ENCODE measurements around the gene LMAN1. TPM values are rescaled to one million over a fixed set of nuclear protein-coding genes. Genes with fewer than 3 reads are reported as not detected.

LMAN1 gene
- polyA plus RNA-seq, 6 donors from 2014 or later: 24.3 to 35.2 (median 27.6) TPM

GRCh38 chr18:59381949-59382348 lies 22.9 kb upstream of the LMAN1 start:
- no peak overlapping the region for H3K27ac Mint-ChIP-seq
- no peaks in the 10 kb centered on the region for H3K36me3 Mint-ChIP-seq
- DNase-seq (no peak), ATAC-seq (ENCODE audit: low read depth in 2 of 2) (no peak)
- H3K4me3 Mint-ChIP-seq: no peak overlapping the region
- no peaks in the 10 kb centered on the region for H3K9me3 Mint-ChIP-seq
- peaks cover 18 to 42% (median 36%) of the 10 kb centered on the region in 3 donors for H3K27me3 Mint-ChIP-seq
- peaks cover 0 to 7% (median 1%) of the 10 kb centered on the region in 3 donors for H3K4me1 Mint-ChIP-seq

- ATAC-seq (ENCODE audit: low read depth in 2 of 2): no peak
- peaks cover 0 to 8% (median 1%) of the 10 kb centered on the region in 3 donors for H3K4me1 Mint-ChIP-seq
- peak overlapping the region in 1 of 6 donors; percentile 66 for H3K27ac Mint-ChIP-seq
- no peaks in the 10 kb centered on the region for H3K36me3 Mint-ChIP-seq
- no peaks in the 10 kb centered on the region for H3K9me3 Mint-ChIP-seq
- H3K27me3 Mint-ChIP-seq: peaks cover 18 to 39% (median 36%) of the 10 kb centered on the region in 3 donors
- no peak overlapping the region for H3K4me3 Mint-ChIP-seq
- DNase-seq: no peak
These were observed 21.6 kb upstream of the LMAN1 start for GRCh38 chr18:59380706-59381105.

- peaks cover 13 to 39% (median 32%) of the 10 kb centered on the region in 3 donors for H3K27me3 Mint-ChIP-seq
- no peak overlapping the region for H3K27ac Mint-ChIP-seq
- DNase-seq: no peak
- peaks cover 0 to 8% (median 1%) of the 10 kb centered on the region in 3 donors for H3K4me1 Mint-ChIP-seq
- no peaks in the 10 kb centered on the region for H3K36me3 Mint-ChIP-seq
- no peaks in the 10 kb centered on the region for H3K9me3 Mint-ChIP-seq
- no peak for ATAC-seq (ENCODE audit: low read depth in 2 of 2)
- H3K4me3 Mint-ChIP-seq: no peak overlapping the region
These were observed 20.9 kb upstream of the LMAN1 start for GRCh38 chr18:59379772-59380522.

GRCh38 chr18:59377613-59378337 lies 18.7 kb upstream of the LMAN1 start:
- ATAC-seq (ENCODE audit: low read depth in 2 of 2) (no peak), DNase-seq (no peak)
- no peaks in the 10 kb centered on the region for H3K9me3 Mint-ChIP-seq
- H3K36me3 Mint-ChIP-seq: no peaks in the 10 kb centered on the region
- no peak overlapping the region for H3K4me3 Mint-ChIP-seq
- peaks cover 0 to 8% (median 1%) of the 10 kb centered on the region in 3 donors for H3K4me1 Mint-ChIP-seq
- peaks cover 19 to 52% (median 33%) of the 10 kb centered on the region in 3 donors for H3K27me3 Mint-ChIP-seq
- peak overlapping the region in 1 of 6 donors; percentile 3 for H3K27ac Mint-ChIP-seq

- no peak for DNase-seq
- Mint-ChIP-seq H3K27ac (no peak overlapping the region), H3K4me3 (no peak overlapping the region), H3K9me3 (no peaks in the 10 kb centered on the region), H3K4me1 (peaks cover 0 to 8% (median 1%) of the 10 kb centered on the region in 3 donors), H3K36me3 (no peaks in the 10 kb centered on the region), H3K27me3 (peaks cover 30 to 63% (median 36%) of the 10 kb centered on the region in 3 donors)
- ATAC-seq (ENCODE audit: low read depth in 2 of 2): no peak
These were observed 17.4 kb upstream of the LMAN1 start for GRCh38 chr18:59376351-59376935.

- Mint-ChIP-seq H3K36me3 (no peaks in the 10 kb centered on the region), H3K4me3 (no peak overlapping the region), H3K27me3 (peaks cover 20 to 46% (median 23%) of the 10 kb centered on the region in 3 donors), H3K4me1 (peaks cover 0 to 8% (median 1%) of the 10 kb centered on the region in 3 donors), H3K9me3 (no peaks in the 10 kb centered on the region), H3K27ac (peak overlapping the region in 1 of 6 donors; percentile 52)
- no peak for DNase-seq
- ATAC-seq (ENCODE audit: low read depth in 2 of 2): no peak
These were observed 15.1 kb upstream of the LMAN1 start for GRCh38 chr18:59374128-59374527.

- no peak for ATAC-seq (ENCODE audit: low read depth in 2 of 2)
- DNase-seq: no peak
- Mint-ChIP-seq H3K36me3 (no peaks in the 10 kb centered on the region), H3K27me3 (peaks cover 16 to 35% (median 18%) of the 10 kb centered on the region in 3 donors), H3K27ac (no peak overlapping the region), H3K4me1 (peaks cover 0 to 8% (median 1%) of the 10 kb centered on the region in 3 donors), H3K4me3 (no peak overlapping the region), H3K9me3 (no peaks in the 10 kb centered on the region)
These were observed 13.9 kb upstream of the LMAN1 start for GRCh38 chr18:59372975-59373374.

- Mint-ChIP-seq H3K4me1 (peaks cover 22 to 31% (median 23%) of the 10 kb centered on the region in 3 donors), H3K27me3 (peaks cover 5 to 8% (median 6%) of the 10 kb centered on the region in 3 donors), H3K27ac (no peak overlapping the region), H3K9me3 (no peaks in the 10 kb centered on the region), H3K4me3 (peak overlapping the region in 5 of 8 donors; percentile 84 to 100 (median 91)), H3K36me3 (no peaks in the 10 kb centered on the region)
- DNase-seq (no peak), ATAC-seq (ENCODE audit: low read depth in 2 of 2) (no peak)
These were observed 1.3 kb upstream of the LMAN1 start for GRCh38 chr18:59360381-59360780.

- Mint-ChIP-seq H3K36me3 (peaks cover 0 to 3% of the 10 kb centered on the region in 2 donors), H3K9me3 (no peaks in the 10 kb centered on the region), H3K4me3 (peak overlapping the region; percentile 84 to 100 (median 93)), H3K27ac (peak overlapping the region in 3 of 6 donors; percentile 11 to 67 (median 57)), H3K4me1 (peaks cover 22 to 31% (median 23%) of the 10 kb centered on the region in 3 donors), H3K27me3 (peaks cover 5 to 8% (median 6%) of the 10 kb centered on the region in 3 donors)
- DNase-seq (no peak), ATAC-seq (ENCODE audit: low read depth in 2 of 2) (peak in 1 of 2 donors; percentile 0)
These were observed 499 bp upstream of the LMAN1 start for GRCh38 chr18:59359576-59359952.

- no peak for DNase-seq
These were observed 702 bp downstream of the LMAN1 start for GRCh38 chr18:59358414-59358711.

GRCh38 chr18:59357928-59358327 lies 1.1 kb downstream of the LMAN1 start:
- H3K27me3 Mint-ChIP-seq: peaks cover 0 to under 1% (median 0%) of the 10 kb centered on the region in 3 donors
- H3K4me3 Mint-ChIP-seq: peak overlapping the region; percentile 85 to 100 (median 97)
- peak overlapping the region in 5 of 6 donors; percentile 80 to 95 (median 90) for H3K27ac Mint-ChIP-seq
- ATAC-seq (ENCODE audit: low read depth in 2 of 2) (no peak), DNase-seq (no peak)
- peaks cover 22 to 31% (median 23%) of the 10 kb centered on the region in 3 donors for H3K4me1 Mint-ChIP-seq
- peaks cover 5% of the 10 kb centered on the region in 2 donors for H3K36me3 Mint-ChIP-seq
- H3K9me3 Mint-ChIP-seq: no peaks in the 10 kb centered on the region

More at GRCh38 chr18:59358414-59358711, 702 bp downstream of the LMAN1 start:
- peak overlapping the region; percentile 80 to 95 (median 90) for H3K27ac Mint-ChIP-seq
- peak overlapping the region; percentile 85 to 100 (median 97) for H3K4me3 Mint-ChIP-seq
- H3K27me3 Mint-ChIP-seq: peaks cover 3 to 5% (median 4%) of the 10 kb centered on the region in 3 donors
- no peak for ATAC-seq (ENCODE audit: low read depth in 2 of 2)
- peaks cover 22 to 31% (median 23%) of the 10 kb centered on the region in 3 donors for H3K4me1 Mint-ChIP-seq
- H3K36me3 Mint-ChIP-seq: peaks cover under 1 to 5% of the 10 kb centered on the region in 2 donors
- H3K9me3 Mint-ChIP-seq: no peaks in the 10 kb centered on the region

- H3K27me3 Mint-ChIP-seq: no peaks in the 10 kb centered on the region
- ATAC-seq (ENCODE audit: low read depth in 2 of 2): no peak
- no peaks in the 10 kb centered on the region for H3K9me3 Mint-ChIP-seq
- peaks cover 22 to 24% (median 23%) of the 10 kb centered on the region in 3 donors for H3K4me1 Mint-ChIP-seq
- no peak overlapping the region for H3K4me3 Mint-ChIP-seq
- no peak for DNase-seq
- H3K36me3 Mint-ChIP-seq: peaks cover 18 to 21% of the 10 kb centered on the region in 2 donors
- H3K27ac Mint-ChIP-seq: no peak overlapping the region
These were observed 4.3 kb downstream of the LMAN1 start for GRCh38 chr18:59354731-59355130.

GRCh38 chr18:59353079-59353680 lies 5.9 kb downstream of the LMAN1 start:
- Mint-ChIP-seq H3K4me1 (peaks cover 16% of the 10 kb centered on the region in 3 donors), H3K36me3 (peaks cover 18 to 26% of the 10 kb centered on the region in 2 donors), H3K27ac (no peak overlapping the region), H3K27me3 (no peaks in the 10 kb centered on the region), H3K9me3 (no peaks in the 10 kb centered on the region), H3K4me3 (no peak overlapping the region)
- no peak for DNase-seq
- no peak for ATAC-seq (ENCODE audit: low read depth in 2 of 2)
